DOHH2 (cell line): ENCODE data around the gene MIPOL1.

Experiments used
- CTCF ChIP-seq: fragments of 200-600 bp; sonication (generic); IDR thresholded peaks from one replicate; pipeline ENCODE4 v1.5.1; 2014; ENCODE audit warnings: antibody characterized with exemption, mild to moderate bottlenecking, low read depth, low read length; ENCODE audit not compliant: poor library complexity, severe bottlenecking
- EZH2phosphoT487 ChIP-seq: fragments of 200-600 bp; sonication (generic); IDR thresholded peaks from 2 replicates; pipeline ENCODE4 v1.6.1; 2017; ENCODE audit warnings: borderline replicate concordance, mild to moderate bottlenecking, antibody characterized with exemption, low read length, moderate library complexity, mixed read lengths

DNA sequence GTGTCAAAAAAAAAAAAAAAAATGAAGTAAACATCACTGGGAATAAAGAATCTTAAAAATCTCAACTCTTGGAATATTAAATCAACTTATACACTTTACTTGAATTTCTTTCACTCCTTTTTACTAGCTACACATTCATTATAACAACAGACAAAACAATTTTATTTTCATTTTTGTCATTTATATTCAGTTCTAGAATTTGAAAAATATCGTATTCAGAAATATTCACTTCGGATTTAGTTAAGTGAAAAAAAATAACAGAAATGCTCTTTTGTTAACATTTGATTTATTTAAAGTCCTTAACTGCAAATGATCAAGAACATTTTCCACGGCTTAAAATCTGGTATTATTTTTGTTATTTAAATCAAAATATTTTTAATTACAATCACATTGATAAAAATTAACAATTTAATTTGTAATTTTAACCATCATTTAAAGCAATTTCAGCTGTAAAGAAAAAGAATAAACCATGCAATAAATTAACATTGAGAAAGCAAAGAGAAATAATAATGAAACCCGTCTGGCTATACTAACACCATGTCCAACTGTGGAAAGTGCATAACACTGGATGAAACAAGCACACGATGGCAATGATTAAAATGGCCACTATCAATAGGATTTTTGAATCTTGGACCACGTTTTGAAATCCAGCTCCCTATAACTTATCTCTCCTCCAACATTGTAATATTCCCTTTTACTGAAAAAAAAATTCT lies 392.1 kb downstream of the MIPOL1 start:
- TF ChIP-seq CTCF (no peak), EZH2phosphoT487 (no peak)
